ENCODE measurements around the gene PHF21A.
"Not testable (repeated sequence)": the region's sequence is repeated elsewhere in the genome, so short reads cannot be mapped to it uniquely, and the experiment has no call there.

Gene PHF21A

DNA sequence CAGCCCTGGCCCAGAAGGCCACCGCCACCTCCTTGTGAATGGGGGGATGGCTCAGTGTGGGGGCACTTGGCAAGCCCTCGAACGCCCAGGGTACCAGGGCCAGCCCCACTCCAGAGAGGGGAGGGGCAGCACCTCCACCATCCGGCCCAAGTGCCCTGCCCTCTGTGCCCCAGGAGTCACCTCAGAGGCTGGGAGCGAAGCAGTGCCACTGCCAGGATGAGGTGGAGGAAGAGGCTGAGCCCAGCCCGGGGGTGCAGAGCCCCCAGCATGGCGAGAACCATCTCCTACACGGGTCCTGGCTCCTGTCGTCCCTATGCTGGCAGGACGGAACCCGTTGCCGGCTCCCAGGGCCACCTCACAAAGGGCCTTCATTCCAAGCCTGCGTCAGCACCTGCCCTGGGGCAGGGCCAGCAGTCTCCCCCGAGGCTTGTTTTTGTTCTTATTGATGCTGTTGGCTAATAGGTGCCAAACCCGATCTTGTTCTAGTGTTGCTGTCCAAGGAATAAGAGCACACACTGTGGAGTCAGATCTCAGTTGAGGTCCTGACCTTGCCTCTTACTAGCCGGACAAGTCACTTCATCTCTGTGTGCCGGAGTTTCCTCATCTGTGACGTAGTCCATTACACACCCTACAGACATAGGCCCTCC lies 214.2 kb downstream of the PHF21A start, which contains the start of gene FREY1:
Gene FREY1 (minus strand): TSS at position 307 of the 647 bp plus-strand sequence. CDS start 26 bp downstream, at position 281.
- DNase-seq (ENCODE audit: extremely low read depth in 1 of 2, low read depth in 1 of 2) = no peak

DNA sequence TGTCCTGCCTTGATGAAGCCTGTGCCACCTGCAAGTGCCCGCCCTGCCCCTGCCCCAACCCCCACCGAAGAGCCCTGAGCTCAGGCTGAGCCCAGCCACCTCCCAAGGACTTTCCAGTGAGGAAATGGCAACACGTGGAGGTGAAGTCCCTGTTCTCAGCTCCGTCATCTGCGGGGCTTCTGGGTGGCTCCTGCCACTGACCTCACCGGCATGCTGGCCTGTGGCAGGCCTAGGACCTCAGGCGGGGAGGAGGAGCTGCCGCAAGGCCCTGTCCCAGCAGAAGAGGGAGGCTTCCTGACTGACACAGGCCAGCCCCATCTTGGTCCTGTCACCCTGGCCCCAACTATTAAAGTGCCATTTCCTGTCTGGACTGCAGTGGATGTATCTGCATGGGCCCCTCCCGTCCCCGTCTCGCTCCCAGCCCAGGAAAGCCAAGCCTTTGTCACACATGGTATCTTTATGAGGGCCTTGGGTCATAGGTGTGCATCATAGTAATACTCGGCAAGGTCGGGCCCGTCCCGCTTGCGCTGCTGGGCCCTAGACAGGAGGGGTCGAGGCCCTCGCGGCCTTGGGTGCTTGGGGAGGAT lies 215.1 kb downstream of the PHF21A start:
- no peak for DNase-seq (ENCODE audit: extremely low read depth in 1 of 2, low read depth in 1 of 2)

DNA sequence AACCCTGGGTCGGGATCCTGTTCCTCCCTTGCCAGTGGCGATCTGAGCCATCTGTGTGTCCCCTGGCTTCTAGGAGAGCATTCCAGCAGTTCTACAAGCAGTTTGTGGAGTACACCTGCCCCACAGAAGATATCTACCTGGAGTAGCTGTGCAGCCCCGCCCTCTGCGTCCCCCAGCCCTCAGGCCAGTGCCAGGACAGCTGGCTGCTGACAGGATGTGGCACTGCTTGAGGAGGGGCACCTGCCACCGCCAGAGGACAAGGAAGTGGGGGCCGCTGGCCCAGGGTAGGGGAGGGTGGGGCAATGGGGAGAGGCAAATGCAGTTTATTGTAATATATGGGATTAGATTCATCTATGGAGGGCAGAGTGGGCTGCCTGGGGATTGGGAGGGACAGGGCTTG lies 215.7 kb downstream of the PHF21A start:
- not testable (repeated sequence) for DNase-seq (ENCODE audit: extremely low read depth in 1 of 2, low read depth in 1 of 2)

DNA sequence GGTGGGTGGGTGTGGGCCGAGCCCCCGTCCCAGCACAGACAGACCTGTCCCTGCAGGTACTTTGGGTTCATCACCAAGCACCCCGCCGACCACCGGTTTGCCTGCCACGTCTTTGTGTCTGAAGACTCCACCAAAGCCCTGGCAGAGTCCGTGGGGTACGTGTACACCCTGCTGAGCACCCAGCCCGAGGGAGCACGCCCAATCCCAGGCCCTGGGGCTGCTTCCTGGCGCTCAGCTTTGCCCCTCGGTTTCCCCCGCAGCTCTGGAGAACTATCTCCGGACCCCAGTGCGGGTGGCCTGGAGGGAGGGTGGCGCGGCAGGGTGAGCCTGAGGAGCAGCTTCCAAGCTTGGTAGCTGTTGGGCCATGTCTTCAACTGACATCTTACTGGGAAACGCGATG lies 216.2 kb downstream of the PHF21A start:
- no peak for DNase-seq (ENCODE audit: extremely low read depth in 1 of 2, low read depth in 1 of 2)

DNA sequence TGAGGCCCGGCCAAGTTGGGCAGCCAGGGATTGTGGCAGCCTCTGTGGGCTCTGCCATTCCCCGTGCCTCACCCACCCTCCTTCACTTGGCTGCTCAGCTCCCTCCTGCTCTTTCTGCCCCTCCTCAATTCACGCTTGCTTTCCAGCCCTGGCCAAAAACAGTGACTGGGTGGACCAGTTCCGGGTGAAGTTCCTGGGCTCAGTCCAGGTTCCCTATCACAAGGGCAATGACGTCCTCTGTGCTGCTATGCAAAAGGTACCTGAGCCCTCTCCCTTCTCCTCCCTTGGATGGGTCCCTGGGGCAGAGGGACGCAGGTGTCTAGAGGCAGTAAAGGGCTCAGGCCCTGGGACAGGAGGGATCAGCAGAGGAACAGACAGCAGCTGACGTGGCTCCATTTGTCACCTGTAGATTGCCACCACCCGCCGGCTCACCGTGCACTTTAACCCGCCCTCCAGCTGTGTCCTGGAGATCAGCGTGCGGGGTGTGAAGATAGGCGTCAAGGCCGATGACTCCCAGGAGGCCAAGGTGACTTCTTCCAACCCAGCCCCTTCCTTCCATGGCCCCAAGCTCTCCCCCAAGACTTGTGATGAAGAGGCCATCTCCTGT lies 216.8 kb downstream of the PHF21A start:
- no peak for DNase-seq (ENCODE audit: extremely low read depth in 1 of 2, low read depth in 1 of 2)

DNA sequence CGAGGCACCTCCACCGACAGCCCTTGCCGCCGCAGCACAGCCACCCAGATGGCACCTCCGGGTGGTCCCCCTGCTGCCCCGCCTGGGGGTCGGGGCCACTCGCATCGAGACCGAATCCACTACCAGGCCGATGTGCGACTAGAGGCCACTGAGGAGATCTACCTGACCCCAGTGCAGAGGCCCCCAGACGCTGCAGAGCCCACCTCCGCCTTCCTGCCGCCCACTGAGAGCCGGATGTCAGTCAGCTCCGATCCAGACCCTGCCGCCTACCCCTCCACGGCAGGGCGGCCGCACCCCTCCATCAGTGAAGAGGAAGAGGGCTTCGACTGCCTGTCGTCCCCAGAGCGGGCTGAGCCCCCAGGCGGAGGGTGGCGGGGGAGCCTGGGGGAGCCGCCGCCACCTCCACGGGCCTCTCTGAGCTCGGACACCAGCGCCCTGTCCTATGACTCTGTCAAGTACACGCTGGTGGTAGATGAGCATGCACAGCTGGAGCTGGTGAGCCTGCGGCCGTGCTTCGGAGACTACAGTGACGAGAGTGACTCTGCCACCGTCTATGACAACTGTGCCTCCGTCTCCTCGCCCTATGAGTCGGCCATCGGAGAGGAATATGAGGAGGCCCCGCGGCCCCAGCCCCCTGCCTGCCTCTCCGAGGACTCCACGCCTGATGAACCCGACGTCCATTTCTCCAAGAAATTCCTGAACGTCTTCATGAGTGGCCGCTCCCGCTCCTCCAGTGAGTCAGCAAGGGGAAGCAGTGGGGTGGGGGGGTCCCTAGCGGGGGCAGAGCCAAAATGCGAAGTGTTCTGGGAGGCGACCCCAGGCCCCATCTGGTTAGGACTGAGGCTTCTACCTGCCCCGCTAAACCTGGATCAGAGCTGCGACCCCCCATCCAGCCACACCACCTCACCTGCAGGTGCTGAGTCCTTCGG lies 218.5 kb downstream of the PHF21A start:
- DNase-seq (ENCODE audit: extremely low read depth in 1 of 2, low read depth in 1 of 2) = no peak

DNA sequence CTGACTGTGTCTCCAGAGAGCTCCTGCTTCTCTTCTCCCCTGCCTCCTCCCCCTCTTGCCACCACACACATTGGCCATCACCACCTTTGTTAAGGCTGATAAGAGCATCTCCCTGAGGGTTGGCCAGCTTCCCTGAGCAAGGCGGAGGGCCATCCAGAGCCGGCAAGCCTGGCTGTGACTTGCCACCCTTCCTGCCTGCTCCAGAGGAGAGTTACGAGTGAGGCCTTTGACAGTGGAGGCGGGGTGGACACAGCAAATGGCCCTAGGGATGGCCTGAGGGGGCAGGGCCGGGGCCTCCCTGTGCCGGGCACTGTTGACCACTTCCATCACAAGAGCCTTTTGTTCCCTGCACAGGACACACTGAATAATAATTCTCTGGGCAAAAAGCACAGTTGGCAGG lies 219.6 kb downstream of the PHF21A start:
- no peak for DNase-seq (ENCODE audit: extremely low read depth in 1 of 2, low read depth in 1 of 2)

DNA sequence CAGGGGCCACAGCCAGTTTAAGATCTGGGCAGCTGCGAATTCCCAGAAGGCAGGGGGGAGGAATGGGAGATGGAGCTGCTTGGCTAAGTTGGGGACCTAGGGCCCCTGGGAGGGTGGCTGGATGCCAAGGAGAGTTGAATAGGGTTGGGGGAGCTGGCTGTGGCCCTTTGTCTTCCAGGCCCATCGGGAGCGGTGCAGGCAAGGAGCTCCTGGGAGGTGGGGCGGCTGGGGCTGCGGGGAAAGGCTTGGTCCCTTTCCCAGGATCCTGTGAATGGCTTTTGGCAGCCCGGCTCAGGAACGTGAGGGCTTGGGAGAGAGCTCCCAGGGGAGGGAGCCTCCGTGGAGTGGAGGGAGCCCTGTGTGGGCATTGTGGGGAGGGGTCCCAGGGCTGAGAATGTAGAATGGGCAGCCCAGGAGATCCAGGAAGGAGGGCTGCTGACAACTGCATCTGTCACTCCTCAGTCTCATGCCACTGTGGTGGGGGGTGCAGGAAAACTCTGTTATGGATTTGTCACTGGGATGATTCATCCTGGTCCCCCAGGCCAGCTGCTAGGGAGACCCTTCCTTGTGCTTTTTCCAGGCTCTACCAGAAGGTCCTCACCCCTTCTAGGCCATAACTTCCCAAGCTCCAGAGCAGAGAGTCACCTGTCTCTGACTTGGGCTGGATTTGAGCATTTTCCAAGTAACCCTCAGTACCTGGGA lies 220.2 kb downstream of the PHF21A start:
- DNase-seq (ENCODE audit: extremely low read depth in 1 of 2, low read depth in 1 of 2) = no peak

DNA sequence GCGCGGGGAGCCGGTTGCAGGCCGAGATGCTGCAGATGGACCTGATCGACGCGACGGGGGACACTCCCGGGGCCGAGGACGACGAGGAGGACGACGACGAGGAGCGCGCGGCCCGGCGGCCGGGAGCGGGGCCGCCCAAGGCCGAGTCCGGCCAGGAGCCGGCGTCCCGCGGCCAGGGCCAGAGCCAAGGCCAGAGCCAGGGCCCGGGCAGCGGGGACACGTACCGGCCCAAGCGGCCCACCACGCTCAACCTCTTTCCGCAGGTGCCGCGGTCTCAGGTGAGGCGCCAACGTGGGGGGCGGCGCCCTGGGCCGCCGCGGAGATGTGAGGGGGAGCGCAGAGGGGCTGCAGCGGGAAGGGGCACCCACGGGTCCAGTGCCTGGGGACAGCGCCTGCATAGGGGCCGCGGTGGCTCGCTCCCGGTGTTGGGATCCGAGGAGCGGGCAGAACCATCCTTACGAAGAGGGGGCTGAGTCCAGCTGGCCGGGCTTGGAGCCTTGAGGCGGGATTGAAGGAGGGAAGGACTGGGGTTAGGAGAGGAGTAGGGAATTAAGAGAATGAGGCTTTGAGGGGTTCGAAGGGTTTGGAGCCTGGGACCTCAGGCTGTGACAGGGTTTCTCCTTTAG lies 221.0 kb downstream of the PHF21A start:
- DNase-seq (ENCODE audit: extremely low read depth in 1 of 2, low read depth in 1 of 2) = not testable (repeated sequence)

DNA sequence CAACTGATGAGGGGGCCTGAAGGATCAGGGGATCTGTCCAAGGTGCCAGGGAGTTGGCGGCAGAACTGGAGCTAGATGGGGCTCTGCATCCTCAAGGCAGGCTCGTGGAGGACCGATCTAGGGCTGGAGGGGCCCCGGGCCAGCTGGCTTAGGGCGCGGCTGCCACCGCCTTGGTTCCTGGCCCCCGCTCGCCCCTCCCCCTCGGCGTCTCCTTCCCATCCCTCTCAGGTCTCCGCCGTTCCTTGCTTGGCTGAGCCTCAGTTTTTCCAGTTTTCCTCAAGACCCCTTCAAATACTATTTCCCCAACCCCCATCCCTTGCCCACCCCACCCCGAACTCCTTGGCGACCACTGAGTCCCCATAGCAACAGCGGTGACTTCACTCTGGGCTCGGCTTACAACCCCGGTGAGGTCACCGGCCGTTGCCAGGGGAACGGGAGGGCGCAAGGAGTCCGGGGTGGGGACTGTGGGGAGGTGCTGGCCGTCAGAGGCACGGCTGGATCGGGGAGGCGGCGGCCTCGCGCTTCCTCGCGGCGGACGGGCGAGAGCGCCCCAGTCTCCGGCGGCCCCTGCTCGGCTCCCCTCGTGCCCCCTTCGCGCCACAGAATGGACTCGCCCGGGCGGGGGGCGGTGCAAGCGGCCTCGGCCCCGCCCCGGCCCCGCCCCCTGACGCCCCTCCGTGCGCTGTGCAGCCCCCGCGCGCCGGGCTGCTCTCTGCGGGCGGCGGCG lies 221.6 kb downstream of the PHF21A start:
- DNase-seq (ENCODE audit: extremely low read depth in 1 of 2, low read depth in 1 of 2) = peak; percentile 51 to 58

DNA sequence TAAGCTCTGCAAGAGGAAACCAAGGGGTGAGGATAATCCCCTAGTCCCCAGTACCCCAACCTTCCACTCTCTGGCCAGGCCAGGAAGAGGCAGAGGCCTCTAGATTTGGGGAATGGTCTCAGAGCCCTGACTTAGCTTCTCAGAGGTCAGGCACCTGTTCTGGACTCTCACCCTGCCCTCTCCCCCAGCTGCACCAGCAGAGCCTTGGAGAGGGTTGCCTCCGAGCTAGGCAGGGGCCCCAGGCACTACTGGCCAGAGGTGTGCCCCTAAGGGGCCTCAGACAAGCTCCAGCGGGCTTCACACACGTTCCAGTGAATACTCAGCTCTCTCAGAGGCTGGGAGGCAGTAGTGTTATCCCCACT lies 222.2 kb downstream of the PHF21A start:
- DNase-seq (ENCODE audit: extremely low read depth in 1 of 2, low read depth in 1 of 2) = no peak

DNA sequence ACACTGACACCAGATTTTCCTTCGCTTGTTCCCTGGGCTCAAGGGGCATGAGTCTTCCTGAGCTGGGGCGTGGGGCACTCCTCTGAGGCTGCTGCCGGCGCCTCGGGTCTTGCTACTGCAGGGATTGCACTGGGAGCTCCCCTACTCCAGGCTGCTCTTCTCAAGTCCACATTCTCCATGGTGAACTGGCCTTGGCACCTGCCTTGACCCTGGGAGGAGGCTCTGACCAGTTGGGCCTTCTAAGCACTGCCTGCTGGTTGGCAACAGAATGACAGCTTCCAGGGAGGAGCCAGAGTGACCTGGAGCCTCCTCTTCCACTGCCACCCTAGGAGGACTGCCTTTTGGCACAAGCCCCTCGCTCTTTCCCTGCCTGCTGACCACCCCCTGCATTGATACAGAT lies 223.7 kb downstream of the PHF21A start:
- no peak for DNase-seq (ENCODE audit: extremely low read depth in 1 of 2, low read depth in 1 of 2)

DNA sequence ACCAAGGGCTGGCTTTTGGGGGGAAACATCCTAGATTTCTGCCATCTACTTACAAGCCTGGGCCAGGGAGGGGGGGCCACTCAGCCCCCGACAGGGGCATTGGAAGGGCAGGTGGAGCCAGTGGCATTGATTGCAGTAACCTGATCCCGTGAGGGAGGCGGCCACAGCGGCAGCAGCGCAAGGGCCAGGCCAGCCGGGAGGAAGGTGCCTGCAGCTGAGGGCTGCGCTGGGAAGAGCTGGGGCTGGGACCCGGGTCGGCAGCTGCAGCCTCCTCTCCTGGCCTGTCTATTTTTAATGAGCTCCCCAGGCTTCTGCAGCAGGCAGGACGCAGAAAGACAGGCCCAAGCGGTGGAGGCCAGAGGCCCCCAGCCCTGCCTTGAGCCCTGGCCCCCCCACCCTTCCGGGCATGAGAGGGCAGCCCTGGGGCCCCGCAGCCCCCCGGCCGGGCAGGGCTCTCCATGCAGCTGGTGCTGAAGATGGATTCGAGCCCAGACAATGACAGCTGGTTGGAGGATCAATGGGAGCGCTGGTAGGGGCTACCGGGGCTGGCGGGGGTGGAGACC lies 224.8 kb downstream of the PHF21A start:
- DNase-seq (ENCODE audit: extremely low read depth in 1 of 2, low read depth in 1 of 2) = no peak

DNA sequence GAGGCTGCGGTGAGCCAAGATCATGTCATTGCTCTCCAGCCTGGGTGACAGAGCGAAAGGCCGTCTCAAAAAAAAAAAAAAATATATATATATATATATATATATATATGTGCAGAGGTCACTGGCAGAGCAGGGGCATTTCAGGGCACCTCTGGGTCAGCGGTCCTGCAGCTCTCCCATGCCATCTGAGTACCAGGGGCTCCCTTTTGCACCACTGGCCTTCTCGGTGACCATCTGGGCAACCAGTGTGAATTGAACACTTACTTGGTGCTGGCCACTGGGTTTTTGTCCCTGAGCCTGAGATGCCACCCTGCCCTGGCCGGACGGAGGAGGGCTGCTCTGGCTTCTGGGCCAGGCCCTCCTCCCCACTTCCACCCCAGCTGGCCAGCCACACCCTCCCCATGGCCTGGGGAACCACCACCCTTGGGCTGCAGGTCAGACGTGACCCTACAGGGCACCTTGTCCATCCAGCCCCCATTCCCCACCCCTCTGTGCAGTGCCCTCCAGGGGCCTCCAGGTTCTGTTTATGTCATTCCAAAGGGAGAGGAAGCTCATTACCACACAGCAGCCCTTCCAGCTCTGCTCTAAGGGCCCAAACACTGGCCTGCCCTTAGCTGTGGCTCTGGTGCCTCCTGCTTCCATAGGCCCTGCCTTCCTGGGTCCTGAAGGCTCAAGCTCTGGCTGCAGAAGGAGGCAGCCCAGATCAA lies 225.5 kb downstream of the PHF21A start:
- no peak for DNase-seq (ENCODE audit: extremely low read depth in 1 of 2, low read depth in 1 of 2)

DNA sequence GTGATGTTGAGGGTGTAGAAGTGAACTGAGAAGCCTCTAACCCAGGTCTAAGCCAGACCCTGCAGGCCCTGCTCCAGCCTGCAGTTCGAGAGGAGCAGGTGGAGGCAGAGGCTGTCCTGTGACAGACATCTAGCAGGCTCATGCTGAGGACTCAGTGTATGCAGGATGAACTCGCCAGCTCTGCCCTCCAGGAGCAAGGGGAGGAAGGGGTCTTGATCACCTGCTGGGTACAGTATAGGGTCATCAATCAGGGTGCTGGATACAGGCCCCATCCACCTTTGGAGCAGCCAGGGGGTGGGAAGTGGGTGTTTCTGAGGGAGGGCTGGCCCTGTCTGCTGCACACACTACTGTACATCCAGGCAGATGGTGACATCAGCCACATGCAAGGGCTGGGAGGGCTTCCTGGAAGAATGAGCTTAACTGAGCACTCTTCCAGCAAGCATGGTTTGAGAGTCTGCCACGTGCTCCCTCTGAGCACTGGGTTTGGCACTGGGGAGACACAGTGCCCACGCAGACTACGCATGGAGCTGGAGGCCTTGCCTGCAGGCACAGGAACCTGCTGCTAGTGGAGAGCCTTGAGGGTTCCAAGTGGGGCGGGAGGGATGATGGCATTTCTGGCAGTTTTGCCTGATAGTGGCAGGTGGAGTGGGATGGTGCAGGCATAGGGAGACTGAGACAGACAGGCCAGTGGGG lies 226.6 kb downstream of the PHF21A start:
- no peak for DNase-seq (ENCODE audit: extremely low read depth in 1 of 2, low read depth in 1 of 2)

DNA sequence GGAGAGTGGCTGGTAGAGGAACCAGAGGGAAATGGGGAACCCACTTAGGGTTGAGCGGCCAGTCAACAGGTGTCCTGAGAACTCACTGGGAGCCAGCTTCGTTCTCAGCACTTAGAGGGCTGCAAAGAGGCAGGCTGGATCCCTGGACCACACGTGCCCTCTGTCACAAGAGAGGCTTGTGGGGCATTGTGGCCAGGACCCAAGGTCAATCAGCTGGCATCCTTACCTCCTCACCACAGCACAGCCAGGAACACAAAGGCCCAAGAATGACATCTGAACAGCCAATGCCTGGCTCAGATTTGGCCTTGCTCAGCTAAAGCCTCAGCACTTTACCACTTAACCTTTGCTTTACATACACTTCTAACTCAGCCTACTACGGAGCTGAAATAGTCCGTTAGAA lies 228.4 kb downstream of the PHF21A start:
- no peak for DNase-seq (ENCODE audit: extremely low read depth in 1 of 2, low read depth in 1 of 2)

DNA sequence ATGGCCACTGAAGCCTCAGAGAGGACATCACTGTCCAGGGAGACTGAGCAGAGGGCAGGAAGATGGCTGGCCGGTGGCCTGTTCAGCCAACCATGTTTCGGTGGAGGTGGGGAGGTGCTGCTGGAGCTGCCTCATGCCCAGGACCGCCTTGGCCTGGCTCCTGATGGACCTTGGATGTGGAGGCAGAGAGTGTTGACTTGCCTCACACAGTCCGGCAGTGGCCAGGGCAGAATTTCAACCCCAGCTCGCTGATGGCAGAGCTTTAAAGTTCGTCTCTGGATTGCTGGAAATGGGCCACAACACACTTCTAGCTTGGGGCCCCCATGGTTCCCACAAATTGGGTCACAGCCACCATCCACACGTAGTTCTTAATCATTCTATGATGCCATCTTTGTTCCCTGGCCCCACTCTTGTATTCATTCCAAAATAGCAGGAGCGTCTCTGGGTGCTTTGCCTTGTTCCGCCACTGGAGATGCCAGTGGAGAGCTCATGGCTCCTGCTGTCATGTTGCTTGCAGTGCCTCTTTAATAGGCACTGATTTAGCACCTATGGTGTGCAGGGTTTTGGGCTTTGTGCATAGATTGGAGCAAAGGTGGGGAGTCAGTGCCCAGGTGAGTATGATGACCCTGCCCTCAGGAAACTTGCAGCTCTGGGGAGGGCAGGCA lies 230.2 kb downstream of the PHF21A start:
- DNase-seq (ENCODE audit: extremely low read depth in 1 of 2, low read depth in 1 of 2) = no peak

DNA sequence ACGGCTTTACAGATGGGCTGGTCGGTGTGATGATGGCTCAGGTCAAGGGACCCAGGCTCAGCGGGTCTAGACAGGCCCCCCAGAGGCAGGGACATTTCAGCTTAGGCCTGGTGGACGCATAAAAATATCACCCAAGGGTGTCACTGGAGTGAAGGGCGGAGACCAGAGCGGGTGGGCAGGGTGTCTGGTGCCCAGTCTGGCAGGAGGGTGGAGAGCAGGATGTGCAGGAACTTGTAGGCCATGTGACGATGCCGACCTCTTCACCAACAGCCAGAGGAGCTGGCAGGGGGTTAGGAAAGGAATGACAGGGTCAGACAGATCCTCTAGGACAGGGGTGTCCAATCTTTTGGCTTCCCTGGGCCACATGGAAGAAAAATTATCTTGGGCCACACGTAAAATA lies 231.3 kb downstream of the PHF21A start:
- no peak for DNase-seq (ENCODE audit: extremely low read depth in 1 of 2, low read depth in 1 of 2)

Data from stimulated activated CD8-positive, alpha-beta memory T cell treated with anti-CD3 and anti-CD28 coated beads, Interleukin-7, amount 100 ng/mL, for 48 hours (primary cell).